Activated naive CD8-positive, alpha-beta T cell treated with anti-CD3 and anti-CD28 coated beads, Interleukin-2, amount 10 ng/mL, durations not matched to agents 7 days and 5 days (primary cell): ENCODE data around the gene FNIP2. TPM values are rescaled to one million over a fixed set of nuclear protein-coding genes. Genes with fewer than 3 reads are reported as not detected.
"Not testable (repeated sequence)": the region's sequence is repeated elsewhere in the genome, so short reads cannot be mapped to it uniquely, and the experiment has no call there.

Experiments used
- ATAC-seq: fragments of 150-1000 bp; cut with Tn5 transposase; one replicate; pipeline ENCODE4 v1.10.0; 2021; ENCODE audit warnings: low read depth, moderate library complexity
- POLR2A ChIA-PET: fragments of 350-600 bp; sonication (Branson Sonifier 250); formaldehyde crosslinking; loops from one replicate; lab custom pipeline; 2021; ENCODE audit warnings: antibody characterized with exemption; lab: Charles Lee
- DNase-seq: peaks from one replicate; pipeline ENCODE4 v3.0.0; 2021
- H3K27ac Mint-ChIP-seq: one replicate; pipeline ENCODE4 v1.8.0; 2022; ENCODE audit warnings: mild to moderate bottlenecking, mixed read lengths
- H3K27me3 Mint-ChIP-seq: one replicate; pipeline ENCODE4 v1.8.0; 2022; ENCODE audit warnings: mild to moderate bottlenecking, moderate library complexity, mixed read lengths
- H3K36me3 Mint-ChIP-seq: one replicate; pipeline ENCODE4 v1.8.0; 2021; ENCODE audit warnings: mild to moderate bottlenecking, mixed read lengths
- H3K4me1 Mint-ChIP-seq: one replicate; pipeline ENCODE4 v1.8.0; 2021; ENCODE audit warnings: mixed read lengths
- H3K4me3 Mint-ChIP-seq: one replicate; pipeline ENCODE4 v1.8.0; 2022; ENCODE audit warnings: mild to moderate bottlenecking, moderate library complexity, mixed read lengths
- H3K9me3 Mint-ChIP-seq: one replicate; pipeline ENCODE4 v1.8.0; 2021; ENCODE audit warnings: mixed read lengths
- total RNA-seq, 2 experiments: library from RNA; stranded (reverse); gene quantifications; one replicate each; pipeline ENCODE4 v1.2.3, GENCODE V29; 2021

The FNIP2 gene
- total RNA-seq, 2 experiments from 2014 or later = 15.3 to 15.7 TPM

- H3K4me1 Mint-ChIP-seq, POLR2A ChIA-PET, ATAC-seq, H3K27ac Mint-ChIP-seq, H3K36me3 Mint-ChIP-seq, H3K27me3 Mint-ChIP-seq, H3K4me3 Mint-ChIP-seq, DNase-seq: not testable (repeated sequence)
- peaks cover 14% of the 10 kb centered on the region for H3K9me3 Mint-ChIP-seq
Observed at GRCh38 chr4:158956345-158956744, 187.5 kb downstream of the FNIP2 start.

DNA sequence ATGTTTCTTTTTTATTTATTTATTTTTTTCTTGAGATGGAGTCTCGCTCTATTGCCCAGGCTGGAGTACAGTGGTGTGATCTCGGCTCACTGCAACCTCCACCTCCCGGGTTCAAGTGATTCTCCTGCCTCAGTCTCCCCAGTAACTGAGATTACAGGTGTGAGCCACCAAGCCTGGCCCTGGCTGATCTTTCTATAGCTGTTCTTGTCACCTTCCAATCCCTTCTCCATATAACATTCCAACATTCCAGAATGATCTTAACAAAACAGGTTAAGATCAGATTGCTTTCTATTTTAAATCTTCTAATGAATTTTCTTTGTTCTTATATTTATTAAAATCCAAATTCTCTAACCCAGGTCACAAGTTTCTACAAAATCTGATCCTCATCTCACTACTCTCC lies 188.1 kb downstream of the FNIP2 start:
- POLR2A ChIA-PET, H3K27me3 Mint-ChIP-seq, H3K9me3 Mint-ChIP-seq, H3K4me3 Mint-ChIP-seq, H3K27ac Mint-ChIP-seq, H3K36me3 Mint-ChIP-seq, H3K4me1 Mint-ChIP-seq, ATAC-seq, DNase-seq: not testable (repeated sequence)

Other genes with a start within 250 kb of the FNIP2 start
- gene RXFP1, start 247.1 kb upstream of the FNIP2 start, total RNA-seq = not detected
- gene C4orf46, start 97.1 kb upstream of the FNIP2 start, total RNA-seq = 10 to 100 TPM; 11.8 to 12.7 TPM
- gene ETFDH, start 96.7 kb upstream of the FNIP2 start, total RNA-seq = 10 to 100 TPM; 19.1 to 20.2 TPM
- gene PPID, start 45.6 kb upstream of the FNIP2 start, total RNA-seq = 10 to 100 TPM; 31.5 to 34.5 TPM